GM12892 (cell line): Measurements from ENCODE around the gene NUDCD3.

ENCODE experiments used
- DNase-seq: peaks from one replicate; pipeline ENCODE4 v3.0.0; 2011; ENCODE audit not compliant: insufficient read length
- FAIRE-seq: peaks from 2 replicates; lab custom pipeline; 2011; peaks lifted over from hg19 to GRCh38; lab: Jason Lieb, UNC
- POLR2A ChIP-seq: IDR thresholded peaks from 2 replicates; pipeline ENCODE4 v1.6.1; 2011; ENCODE audit warnings: low read depth, low read length, control low read depth
- POLR2AphosphoS5 ChIP-seq: IDR thresholded peaks from 2 replicates; pipeline ENCODE4 v1.6.1; 2011; ENCODE audit warnings: low read depth, low read length, control low read depth
- TAF1 ChIP-seq: IDR thresholded peaks from 2 replicates; pipeline ENCODE4 v1.6.1; 2011; ENCODE audit warnings: low read depth, mild to moderate bottlenecking, control low read depth, low read length, borderline replicate concordance

NUDCD3 gene

DNA sequence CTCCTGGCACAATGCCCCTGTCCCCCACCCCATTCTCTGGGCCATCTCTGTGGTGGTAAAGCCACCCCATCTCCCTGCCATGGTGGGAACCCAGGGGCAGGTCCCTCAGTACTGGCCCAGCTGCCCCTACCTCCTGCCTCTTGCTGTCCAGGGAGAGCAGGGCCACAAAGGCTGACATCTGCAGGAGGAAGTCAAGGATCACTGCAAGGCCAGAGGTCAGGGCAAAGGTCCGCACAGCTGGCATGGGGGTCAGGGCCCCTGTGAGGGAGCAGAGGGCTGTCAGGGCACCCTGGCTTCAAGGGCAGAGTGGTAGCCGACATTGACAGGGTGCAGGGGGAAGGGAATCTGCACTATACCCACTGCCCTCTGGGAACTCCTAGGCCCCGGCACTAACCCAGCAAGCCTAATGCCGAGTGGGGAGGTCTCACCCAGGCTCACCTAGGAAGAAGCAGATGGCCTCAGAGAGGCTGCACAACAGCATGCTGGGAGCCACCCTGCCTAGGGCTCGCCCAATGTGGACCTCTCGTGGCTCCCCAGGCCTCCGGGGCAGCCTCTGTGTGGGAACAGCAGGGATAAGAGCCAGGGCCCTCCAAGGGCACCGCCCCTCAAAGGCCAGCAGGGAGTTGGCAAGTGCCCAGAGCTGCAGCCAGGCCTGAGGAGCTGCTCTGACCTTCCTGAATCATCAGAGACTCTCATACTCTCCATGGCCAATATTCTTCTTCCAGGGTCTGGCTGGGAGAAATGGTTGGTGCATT lies 43.0 kb upstream of the NUDCD3 start:
- FAIRE-seq = no peak
- TF ChIP-seq POLR2A (no peak), POLR2AphosphoS5 (no peak), TAF1 (no peak)
- DNase-seq = no peak

DNA sequence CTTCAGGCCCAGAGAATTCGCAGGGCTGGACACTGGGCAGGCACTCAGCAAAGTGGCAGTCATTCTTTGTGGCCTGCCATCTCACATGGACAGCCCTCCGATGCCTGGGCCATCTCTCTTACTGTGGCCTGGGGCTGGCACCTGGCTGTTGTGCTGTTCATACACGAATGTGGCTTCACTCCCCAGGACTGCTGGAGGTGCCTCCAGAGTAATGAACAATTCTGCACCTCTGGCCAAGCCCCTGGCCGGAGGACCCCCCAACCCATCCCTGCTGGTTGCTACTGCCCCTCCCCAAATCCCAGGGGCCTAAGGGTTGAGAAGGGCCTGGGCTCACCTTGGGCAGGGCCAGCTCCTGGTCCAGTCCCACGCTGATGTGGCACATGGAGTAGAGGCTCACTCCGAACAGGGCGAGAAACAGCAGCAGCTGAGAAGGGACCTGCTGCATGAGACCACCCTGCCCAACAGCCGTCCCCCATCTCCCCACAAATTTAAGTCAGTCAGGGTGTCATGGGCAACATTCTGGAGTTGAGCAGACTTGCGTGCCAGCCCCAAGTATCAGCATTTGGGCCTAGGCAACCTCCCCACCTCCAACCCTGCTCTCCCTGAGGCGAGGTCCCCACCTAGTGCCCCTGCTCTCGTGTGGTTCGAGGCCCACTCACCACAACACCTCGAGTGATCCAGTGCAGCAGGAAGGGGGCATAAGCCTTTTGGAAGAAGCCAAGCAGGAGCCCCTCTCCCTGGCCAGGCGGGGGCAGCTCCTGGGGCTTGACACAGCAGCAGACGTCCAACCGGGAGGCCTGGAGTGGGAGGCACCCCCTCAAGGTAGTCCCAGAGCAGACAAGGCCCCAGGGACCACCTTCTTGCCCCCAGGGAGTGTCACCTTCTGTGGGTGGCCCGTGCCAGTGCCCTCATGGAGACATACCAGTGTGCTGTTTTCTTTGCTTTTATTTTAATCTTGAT lies 41.2 kb upstream of the NUDCD3 start:
- no peak for FAIRE-seq
- TF ChIP-seq TAF1 (no peak), POLR2AphosphoS5 (no peak)

DNA sequence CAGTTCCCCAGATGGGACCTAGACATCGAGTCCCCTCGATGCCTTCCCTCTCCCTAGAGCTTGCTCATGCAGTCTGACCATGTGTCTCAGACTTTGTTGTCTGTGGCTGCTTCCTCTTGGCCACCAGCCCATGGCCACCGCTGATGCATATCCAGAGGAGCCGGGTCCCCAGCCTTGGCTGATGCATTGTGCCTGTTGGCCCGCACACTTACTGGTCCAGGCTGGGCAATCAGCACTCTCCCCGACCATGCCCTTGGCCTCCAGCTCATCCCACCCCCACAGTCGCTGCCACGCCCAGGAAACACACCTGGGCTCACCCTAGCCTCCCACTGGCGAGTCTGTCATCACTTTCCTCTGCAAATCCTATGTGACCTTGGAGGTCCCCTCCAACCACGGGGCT lies 40.5 kb upstream of the NUDCD3 start:
- FAIRE-seq (no peak), DNase-seq (no peak)
- no peak for TF ChIP-seq TAF1
- TF ChIP-seq POLR2A = no peak
- TF ChIP-seq POLR2AphosphoS5 = no peak

More for the DNA sequence above, 41.2 kb upstream of the NUDCD3 start:
- no peak for DNase-seq

DNA sequence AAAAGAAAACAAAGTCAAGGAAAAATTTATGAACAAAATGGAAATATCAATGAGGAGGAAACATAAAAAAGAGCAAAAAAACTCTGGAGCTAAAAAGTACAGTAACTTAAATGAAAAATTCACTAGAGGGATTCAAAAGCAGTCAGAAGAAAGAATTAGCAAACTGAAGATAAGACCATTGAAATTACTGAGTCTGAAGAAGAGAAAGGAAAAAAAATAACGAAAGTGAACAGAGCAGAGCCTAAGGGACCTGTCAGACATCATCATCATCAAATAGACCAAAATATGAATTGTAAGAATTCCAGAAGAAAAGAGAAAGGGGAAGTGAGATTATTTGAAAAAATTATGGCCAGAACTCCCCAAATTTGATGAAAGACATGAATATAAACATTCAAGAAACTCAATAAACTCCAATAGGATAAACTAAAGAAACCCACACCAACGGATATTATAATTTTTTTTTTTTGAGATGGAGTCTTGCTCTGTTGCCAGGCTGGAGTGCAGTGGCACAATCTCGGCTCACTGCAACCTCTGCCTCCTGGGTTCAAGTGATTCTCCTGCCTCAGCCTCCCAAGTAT lies 34.4 kb upstream of the NUDCD3 start:
- FAIRE-seq (no peak), DNase-seq (no peak)
- TF ChIP-seq POLR2A (no peak), POLR2AphosphoS5 (no peak), TAF1 (no peak)

DNA sequence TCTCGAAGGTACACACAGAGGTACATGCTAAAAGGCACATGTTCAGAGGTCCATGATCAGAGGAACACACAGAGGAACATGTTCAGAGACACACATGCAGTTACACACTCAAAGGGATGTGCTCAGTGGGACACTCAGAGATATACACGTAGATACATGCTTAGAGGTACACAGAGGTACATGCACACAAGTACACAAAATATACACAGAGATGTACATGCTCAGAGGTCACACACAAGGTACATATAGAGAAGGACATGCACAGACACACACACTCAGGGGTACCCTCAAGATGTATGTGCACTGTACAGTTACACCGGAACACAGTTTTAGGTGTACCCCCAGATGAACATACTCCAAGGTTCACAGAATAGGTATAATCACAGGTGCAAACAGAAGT lies 31.9 kb upstream of the NUDCD3 start:
- TF ChIP-seq POLR2AphosphoS5 = no peak
- TF ChIP-seq TAF1 = no peak
- no peak for TF ChIP-seq POLR2A
- no peak for DNase-seq
- no peak for FAIRE-seq

DNA sequence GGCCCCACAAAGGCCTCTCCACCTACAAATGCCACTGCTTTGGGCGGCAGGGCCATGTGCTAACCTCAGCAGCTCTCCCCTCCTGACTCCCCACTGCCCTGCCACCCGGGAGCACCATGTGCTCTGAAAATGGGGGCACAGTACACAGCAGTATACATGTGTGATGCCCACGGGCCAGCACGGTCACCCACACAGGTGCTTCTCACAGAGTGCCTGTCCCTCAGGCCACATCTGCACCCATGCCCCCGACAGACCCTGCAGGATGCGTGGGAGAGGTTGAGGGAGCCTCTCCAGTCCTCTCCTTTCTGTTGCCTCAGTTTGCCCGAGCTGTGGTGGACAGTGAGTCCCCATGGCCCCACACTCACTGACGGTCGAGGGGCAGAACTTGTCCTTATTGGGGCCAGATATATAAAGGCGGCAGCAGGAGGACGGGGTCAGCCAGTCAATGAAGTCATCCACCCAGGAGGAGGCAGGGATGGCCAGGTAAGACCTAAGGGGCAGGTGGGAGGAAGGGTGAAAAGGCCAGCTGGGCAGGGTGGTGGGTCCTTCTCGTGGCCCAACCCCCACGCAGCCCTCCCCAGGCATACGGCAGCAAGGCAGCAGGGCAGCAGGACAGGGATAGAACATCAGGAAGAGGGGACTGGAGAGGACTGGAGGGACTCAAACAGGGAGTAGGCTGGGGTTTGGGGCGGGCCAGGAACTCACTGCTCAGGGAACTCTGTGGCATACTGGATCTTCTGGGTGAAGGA lies 31.1 kb upstream of the NUDCD3 start:
- DNase-seq = no peak
- TF ChIP-seq TAF1 (no peak), POLR2AphosphoS5 (no peak), POLR2A (no peak)
- no peak for FAIRE-seq

DNA sequence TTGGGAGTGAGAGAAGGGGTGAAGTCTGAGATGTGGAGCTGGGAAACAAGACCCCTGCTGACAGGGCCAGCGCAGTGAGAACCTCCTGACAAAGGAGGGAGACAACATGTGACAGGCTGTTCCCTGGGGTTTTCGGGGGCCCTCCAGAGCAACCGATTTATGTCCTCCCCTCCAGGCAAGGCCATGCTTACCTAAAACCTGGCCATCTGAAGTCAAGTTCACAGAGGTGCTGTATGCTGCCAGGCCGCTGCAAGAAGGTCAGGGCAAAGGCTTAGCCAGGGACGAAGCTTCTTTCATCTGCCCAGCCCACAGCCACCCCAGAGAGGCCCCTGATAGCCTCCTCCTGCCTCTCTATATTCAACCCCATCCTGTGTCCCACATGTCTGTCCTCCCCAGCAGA lies 30.1 kb upstream of the NUDCD3 start:
- no peak for TF ChIP-seq TAF1
- no peak for TF ChIP-seq POLR2AphosphoS5
- TF ChIP-seq POLR2A = no peak
- FAIRE-seq = no peak
- DNase-seq = no peak

DNA sequence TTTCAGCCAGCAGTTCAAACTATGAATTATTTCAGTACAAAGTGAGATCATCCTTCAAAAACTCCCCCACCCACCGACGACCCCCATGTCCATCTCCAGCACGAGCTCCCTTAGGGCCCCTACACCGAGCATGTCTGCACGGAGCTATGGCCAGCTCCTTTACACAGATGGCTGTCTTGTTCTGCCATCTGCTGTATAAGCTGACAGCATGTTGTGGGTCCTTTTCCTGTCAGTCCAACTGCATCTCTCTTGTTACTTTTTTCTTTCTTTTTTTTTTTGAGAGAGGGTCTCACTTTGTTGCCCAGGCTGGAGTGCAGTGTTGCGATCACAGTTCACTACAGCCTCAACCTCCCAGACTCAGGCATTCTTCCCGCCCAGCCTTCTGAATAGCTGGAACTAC lies 29.1 kb upstream of the NUDCD3 start:
- TF ChIP-seq TAF1 (no peak), POLR2AphosphoS5 (no peak), POLR2A (no peak)
- DNase-seq (no peak), FAIRE-seq (no peak)

DNA sequence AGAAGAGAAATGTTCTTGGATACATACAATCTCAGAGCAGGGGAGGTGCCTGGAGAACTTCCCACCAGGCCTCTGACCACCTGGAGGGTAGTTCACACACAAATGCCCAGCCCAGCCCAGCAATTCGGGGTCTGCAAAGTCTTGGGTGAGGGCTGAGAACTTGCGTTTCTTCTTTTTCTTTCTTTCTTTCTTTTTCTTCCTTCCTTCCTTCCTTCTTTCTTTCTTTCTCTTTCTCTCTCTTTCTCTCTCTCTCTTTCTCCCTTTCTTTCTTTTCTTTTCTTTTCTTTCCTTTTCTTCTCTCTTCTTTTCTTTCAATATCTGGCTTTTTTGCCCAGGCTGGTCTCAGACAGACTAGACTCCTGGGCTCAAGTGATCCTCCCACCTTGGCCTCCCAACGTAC lies 28.3 kb upstream of the NUDCD3 start:
- no peak for TF ChIP-seq POLR2A
- TF ChIP-seq TAF1 = no peak
- no peak for TF ChIP-seq POLR2AphosphoS5
- FAIRE-seq (no peak), DNase-seq (no peak)

DNA sequence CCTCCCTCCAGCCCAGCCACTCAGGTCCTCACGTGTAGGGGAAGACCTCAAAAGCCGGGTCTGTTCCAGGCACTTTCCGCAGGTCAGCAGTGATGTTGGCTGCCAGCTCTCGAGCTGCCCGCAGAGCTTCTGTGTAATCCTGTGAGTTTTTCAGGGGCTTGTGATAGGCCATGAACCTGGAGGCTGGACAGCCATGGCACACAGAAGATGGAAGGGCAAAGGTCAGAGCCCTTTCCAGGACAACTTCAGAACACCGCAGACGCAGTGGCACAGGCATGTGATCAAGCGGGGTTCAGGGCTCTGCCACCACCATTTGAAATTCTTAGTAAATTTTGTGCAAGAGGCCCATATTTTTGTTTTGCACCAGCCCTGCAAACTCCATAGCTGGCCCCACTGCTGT lies 26.7 kb upstream of the NUDCD3 start:
- no peak for DNase-seq
- no peak for FAIRE-seq
- TF ChIP-seq POLR2AphosphoS5 = no peak
- no peak for TF ChIP-seq TAF1
- TF ChIP-seq POLR2A = no peak

DNA sequence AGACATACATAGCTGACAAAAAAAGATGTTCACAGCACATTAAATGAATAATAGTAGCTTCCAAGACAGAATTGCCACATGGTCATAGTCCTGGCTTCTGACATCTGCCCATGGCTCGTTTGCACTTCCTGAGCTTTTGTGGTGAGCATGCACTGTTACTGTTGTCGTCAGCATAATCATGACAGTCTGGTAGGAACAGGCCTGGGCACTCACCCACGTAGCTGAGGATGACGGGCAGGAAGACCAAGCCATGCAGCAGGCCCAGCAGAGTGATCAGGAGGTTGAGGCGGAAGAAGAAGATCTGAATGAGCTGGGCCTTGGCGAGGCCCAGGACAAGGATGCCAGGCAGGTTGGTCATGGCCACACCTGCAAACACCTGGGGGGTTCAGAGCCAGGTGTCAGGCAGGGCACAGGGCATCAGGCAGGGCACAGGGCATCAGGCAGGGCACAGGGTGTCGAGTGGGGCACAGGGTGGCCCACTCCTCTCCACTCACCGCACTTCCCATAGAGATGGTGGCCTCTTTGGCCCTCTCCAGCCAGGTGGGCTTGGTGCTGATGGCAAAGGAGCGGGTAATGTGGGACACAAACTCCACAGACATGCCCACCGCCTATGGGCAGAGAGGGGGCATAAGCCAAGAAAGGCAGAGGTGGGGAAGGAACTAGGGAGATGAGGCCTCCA lies 25.3 kb upstream of the NUDCD3 start:
- TF ChIP-seq POLR2A = no peak
- no peak for TF ChIP-seq POLR2AphosphoS5
- no peak for TF ChIP-seq TAF1
- no peak for FAIRE-seq
- no peak for DNase-seq
